Epithelial cell of proximal tubule (primary cell): Measurements from ENCODE around the gene C10orf105. TPM values are rescaled to one million over a fixed set of nuclear protein-coding genes. Genes with fewer than 3 reads are reported as not detected.

Source experiments
- DNase-seq: peaks from one replicate; pipeline ENCODE4 v3.0.0-alpha.2; 2011; ENCODE audit warnings: low read depth
- H3K4me3 ChIP-seq: 2 replicates; pipeline ENCODE4 v1.5.1; 2011; ENCODE audit warnings: low read depth, mild to moderate bottlenecking, low read length
- total RNA-seq: library from RNA; depleted of rRNA; stranded (reverse); fragments of >200 nt; gene quantifications from 2 replicates; pipeline ENCODE4 v1.2.3, GENCODE V29; 2015
- TF ChIP-seq, protein P1 (sequence below): conservative IDR thresholded peaks from 2 replicates; pipeline ENCODE4 v1.5.1; 2012; ENCODE audit warnings: low read depth, mild to moderate bottlenecking, low read length

Gene C10orf105
- total RNA-seq, 1 donor from 2014 or later, result not detected

DNA sequence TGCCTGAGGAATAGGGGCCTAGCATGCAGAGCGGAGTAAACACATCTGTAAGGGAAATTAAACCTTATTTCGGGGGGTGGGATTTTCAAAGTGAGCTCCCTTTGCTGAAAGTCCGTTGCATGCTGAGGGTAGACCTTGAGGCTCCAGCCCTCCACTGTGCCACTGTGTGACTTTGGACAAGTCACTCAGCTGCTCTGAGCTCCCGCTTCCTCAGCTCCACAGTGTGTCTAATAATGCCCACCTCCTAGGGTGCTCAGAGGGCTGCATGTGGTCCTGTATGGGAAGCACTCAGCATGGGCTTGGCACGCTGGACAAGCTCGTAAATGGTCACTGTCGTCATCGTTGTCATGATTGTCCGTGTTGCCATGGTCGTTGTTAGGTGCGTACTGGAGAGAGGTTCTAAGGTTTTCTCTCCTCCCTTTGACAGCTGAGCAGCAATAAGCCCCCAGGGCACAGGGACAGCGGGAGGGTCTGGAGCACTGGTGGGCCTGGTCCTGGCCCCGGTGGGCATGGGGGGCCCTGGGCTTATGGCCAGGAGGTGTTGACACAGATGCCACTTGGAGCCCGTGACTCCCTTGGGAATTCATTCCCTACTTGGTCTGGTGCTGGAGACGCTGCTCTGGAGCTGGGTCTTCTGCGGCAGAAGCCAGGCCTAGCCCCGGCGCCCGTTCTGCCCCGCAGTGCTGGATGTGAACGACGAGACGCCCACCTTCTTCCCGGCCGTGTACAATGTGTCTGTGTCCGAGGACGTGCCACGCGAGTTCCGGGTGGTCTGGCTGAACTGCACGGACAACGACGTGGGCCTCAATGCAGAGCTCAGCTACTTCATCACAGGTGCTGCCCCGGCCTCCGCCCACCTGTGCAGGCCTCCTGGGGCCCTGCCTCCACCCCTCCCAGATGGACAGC lies 13.1 kb downstream of the C10orf105 start:
- no peak overlapping the region for H3K4me3 ChIP-seq
- TF ChIP-seq, protein P1, sequence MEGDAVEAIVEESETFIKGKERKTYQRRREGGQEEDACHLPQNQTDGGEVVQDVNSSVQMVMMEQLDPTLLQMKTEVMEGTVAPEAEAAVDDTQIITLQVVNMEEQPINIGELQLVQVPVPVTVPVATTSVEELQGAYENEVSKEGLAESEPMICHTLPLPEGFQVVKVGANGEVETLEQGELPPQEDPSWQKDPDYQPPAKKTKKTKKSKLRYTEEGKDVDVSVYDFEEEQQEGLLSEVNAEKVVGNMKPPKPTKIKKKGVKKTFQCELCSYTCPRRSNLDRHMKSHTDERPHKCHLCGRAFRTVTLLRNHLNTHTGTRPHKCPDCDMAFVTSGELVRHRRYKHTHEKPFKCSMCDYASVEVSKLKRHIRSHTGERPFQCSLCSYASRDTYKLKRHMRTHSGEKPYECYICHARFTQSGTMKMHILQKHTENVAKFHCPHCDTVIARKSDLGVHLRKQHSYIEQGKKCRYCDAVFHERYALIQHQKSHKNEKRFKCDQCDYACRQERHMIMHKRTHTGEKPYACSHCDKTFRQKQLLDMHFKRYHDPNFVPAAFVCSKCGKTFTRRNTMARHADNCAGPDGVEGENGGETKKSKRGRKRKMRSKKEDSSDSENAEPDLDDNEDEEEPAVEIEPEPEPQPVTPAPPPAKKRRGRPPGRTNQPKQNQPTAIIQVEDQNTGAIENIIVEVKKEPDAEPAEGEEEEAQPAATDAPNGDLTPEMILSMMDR, result no peak
- no peak for DNase-seq

DNA sequence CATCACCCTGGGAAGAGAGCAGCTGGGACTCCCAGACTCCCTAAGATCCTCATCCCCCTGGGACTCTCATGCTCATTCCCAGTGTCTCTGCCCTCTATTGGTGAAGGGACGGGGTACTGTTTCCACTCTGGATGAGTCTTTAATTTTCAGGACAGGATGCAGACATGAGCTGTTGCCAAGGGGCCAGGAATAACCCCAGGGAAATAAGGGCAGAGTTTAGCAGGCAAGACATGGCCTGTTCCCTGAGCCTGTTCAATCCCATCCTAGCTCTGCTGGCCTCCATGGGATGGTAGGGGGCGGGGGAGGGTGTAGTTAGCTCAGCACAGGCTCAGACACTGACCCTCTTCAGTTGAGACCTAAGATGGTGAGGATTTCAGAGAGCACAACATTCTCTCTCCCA lies 14.0 kb downstream of the C10orf105 start:
- DNase-seq, result no peak
- H3K4me3 ChIP-seq, result no peak overlapping the region
- TF ChIP-seq, protein P1, result no peak

DNA sequence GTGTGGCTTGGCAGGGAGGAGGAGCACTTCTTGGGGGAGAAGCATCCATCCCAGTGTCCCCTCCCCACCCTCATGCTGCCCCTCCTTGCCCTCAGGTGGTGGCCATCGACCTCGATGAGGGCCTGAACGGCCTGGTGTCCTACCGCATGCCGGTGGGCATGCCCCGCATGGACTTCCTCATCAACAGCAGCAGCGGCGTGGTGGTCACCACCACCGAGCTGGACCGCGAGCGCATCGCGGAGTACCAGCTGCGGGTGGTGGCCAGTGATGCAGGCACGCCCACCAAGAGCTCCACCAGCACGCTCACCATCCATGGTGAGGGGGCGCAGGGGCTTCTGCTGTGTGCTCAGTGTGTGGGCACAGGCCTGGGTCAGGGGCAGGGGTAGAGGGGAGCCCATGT lies 14.8 kb downstream of the C10orf105 start:
- DNase-seq, result no peak
- TF ChIP-seq, protein P1, result no peak
- H3K4me3 ChIP-seq, result no peak overlapping the region

DNA sequence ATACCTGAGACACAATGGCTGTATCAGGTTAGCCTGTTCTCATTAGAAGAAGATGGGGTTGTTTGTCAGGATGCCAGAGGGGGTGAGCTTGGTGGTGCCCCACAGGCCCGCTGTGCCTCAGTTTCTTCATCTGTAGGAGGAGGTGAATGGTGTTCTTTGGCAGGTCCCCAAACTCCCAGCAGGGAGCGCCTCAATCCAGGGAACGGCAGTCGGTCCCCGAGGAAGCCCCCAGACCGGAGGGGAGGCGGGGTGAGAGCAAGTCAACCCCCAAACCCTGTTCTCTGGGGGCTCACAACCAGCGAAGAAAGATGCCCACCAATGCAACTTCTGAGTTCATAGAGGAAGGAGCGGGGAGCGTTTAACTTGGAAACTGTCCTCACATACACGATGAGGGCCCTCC lies 16.0 kb downstream of the C10orf105 start:
- H3K4me3 ChIP-seq, result no peak overlapping the region
- DNase-seq, result no peak
- TF ChIP-seq, protein P1, result no peak

DNA sequence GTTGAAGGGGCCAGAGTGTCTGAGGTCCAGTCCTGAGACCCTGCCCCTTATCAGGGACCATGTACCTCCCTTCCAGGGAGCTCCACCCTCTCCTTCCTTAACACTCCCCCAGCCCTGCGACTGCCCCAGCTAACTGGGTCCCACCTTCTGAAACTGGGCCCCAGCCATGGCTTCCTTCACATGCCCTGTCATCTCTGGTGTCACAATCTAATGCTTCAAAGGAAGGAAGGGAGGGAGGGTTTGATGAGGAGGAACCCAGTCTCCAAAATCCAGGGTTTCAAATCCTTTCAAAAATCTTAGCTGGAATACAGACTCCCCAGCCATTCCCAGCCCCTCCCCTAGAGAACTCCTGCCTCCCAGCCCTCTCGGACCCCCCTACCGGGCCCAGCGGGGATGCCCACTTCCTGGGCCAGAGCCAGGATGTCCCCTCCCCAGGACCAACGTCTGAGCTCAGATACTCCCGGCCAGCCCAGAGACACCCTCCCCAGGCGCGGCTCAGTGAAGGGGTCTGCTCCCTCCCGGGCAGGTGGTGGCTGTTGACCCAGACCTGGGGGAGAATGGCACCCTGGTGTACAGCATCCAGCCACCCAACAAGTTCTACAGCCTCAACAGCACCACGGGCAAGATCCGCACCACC lies 18.0 kb downstream of the C10orf105 start:
- TF ChIP-seq, protein P1, result no peak
- no peak for DNase-seq
- H3K4me3 ChIP-seq, result no peak overlapping the region

DNA sequence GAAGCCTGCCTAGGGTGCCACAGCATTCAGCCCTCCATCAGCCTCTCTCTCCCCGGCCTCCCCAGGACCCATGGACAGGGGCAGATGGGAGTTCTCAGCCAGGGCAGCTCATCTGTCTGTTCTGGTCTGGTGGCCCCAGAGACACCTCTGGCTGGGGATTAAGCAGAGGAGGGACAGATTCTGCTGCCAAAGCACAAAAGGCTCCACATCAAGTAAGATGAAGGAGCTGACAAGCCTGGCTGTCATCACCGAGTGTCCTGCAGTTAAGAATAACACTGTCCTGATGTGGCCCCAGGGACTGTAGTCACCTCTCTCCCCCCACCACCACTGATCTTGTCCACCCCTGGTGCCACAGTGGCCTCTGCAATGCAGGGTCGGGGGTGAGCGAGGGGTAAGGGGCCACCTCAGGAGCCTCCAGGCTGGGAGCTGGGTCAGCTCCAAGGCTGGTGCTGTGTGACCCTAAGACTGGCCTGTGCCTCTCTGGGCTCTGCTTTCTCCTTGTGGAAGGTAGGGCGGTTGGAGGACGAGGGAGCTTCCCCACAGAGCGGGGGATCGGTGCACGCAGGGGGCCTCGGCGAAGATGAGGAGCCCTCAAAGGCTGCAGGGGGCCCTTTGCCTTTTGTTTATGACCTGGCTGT lies 18.7 kb downstream of the C10orf105 start:
- no peak overlapping the region for H3K4me3 ChIP-seq
- no peak for DNase-seq
- TF ChIP-seq, protein P1, result no peak
